ENCODE measurements around the gene GPSM3. TPM values are rescaled to one million over a fixed set of nuclear protein-coding genes. Genes with fewer than 3 reads are reported as not detected.
A peak's percentile ranks its signal among the peaks of the same experiment; 100 is the strongest.

Gene GPSM3
- total and polyA plus RNA-seq, 2 experiments from 2014 or later: 4.7 to 5.9 TPM

DNA sequence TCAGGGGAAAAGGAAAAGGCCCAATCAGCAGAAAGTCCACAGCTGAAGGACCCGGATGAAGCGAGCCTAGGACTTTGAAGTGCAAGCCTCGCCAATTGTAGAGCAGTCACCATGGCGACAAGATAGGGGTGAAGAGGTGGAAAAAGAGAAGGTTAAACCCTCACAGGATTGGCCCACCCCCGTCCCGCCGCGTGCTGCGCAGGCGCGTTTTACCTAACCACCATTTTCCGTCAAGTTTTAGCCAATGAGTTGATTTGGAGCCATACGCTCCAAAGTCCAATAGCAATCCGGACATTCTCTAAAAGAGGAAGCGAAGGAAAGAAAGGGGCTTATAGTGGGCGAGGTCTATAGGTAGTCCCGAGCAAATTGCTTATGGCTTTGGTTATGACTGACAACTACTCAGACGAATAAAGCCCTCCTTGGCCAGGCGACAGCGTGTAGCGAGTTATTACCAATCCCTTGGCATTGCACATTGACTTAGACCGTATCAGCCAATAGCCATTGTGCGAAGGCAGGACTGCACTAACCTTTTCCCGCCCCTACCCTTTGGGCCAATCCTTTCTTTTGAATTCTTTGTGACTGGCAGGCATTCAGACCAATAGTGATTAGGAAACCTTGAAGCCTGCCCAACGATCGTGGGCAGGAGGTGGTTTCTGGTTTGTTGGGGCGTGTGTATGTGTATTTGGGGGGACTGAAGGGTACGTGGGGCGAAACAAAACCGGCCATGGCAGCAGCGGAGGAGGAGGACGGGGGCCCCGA is 14.5 kb downstream of the GPSM3 start, which contains the start of gene RNF5:
TSS of gene RNF5 (plus strand) at position 618 of the 759 bp plus-strand sequence. CDS start at position 725, 107 bp downstream.
- Histone ChIP-seq H3F3A (replicated peaks; ENCODE audit: low read depth) (0 out of 2 replicates have a peak, but pooled peaks cover 7% of the 10 kb centered on the region), H3K4me3 (peak within 1 kb of the TSS; percentile 79), H4K20me1 (replicated peaks; ENCODE audit: insufficient read depth) (peaks cover 4% of the 10 kb centered on the region; the same call in 1 of the 2 replicates), H3K79me2 (replicated peaks; ENCODE audit: insufficient read depth) (peaks cover 41% of the 10 kb centered on the region), H3K9me2 (ENCODE audit: insufficient read depth) (no peaks in the 10 kb centered on the region), H3K4me1 (ENCODE audit: insufficient read depth) (peaks cover 22% of the 10 kb centered on the region), H2AFZ (no peak within 1 kb of the TSS; the same call in 1 of the 2 replicates), H3K27ac (ENCODE audit: low read depth) (peak within 1 kb of the TSS; percentile 93), H3K27me3 (ENCODE audit: insufficient read depth) (no peaks in the 10 kb centered on the region), H3K4me2 (peak within 1 kb of the TSS; percentile 85), H3K36me3 (ENCODE audit: insufficient read depth) (peaks cover 2% of the 10 kb centered on the region; the same call in 1 of the 2 replicates)
- Mint-ChIP-seq H3K36me3 (ENCODE audit: low read depth) (peaks cover 41% of the 10 kb centered on the region), H3K4me1 (peaks cover 48% of the 10 kb centered on the region), H3K9me3 (no peaks in the 10 kb centered on the region), H3K4me3 (peak within 1 kb of the TSS; percentile 79), H3K27ac (peak within 1 kb of the TSS; percentile 91), H3K27me3 (ENCODE audit: insufficient read depth, low read depth, poor library complexity) (peaks cover 23% of the 10 kb centered on the region)
- DNase-seq (ENCODE audit: low spot score) (peak; percentile 100), ATAC-seq (peak; percentile 73)
- TF ChIP-seq, protein P1, sequence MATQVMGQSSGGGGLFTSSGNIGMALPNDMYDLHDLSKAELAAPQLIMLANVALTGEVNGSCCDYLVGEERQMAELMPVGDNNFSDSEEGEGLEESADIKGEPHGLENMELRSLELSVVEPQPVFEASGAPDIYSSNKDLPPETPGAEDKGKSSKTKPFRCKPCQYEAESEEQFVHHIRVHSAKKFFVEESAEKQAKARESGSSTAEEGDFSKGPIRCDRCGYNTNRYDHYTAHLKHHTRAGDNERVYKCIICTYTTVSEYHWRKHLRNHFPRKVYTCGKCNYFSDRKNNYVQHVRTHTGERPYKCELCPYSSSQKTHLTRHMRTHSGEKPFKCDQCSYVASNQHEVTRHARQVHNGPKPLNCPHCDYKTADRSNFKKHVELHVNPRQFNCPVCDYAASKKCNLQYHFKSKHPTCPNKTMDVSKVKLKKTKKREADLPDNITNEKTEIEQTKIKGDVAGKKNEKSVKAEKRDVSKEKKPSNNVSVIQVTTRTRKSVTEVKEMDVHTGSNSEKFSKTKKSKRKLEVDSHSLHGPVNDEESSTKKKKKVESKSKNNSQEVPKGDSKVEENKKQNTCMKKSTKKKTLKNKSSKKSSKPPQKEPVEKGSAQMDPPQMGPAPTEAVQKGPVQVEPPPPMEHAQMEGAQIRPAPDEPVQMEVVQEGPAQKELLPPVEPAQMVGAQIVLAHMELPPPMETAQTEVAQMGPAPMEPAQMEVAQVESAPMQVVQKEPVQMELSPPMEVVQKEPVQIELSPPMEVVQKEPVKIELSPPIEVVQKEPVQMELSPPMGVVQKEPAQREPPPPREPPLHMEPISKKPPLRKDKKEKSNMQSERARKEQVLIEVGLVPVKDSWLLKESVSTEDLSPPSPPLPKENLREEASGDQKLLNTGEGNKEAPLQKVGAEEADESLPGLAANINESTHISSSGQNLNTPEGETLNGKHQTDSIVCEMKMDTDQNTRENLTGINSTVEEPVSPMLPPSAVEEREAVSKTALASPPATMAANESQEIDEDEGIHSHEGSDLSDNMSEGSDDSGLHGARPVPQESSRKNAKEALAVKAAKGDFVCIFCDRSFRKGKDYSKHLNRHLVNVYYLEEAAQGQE (IDR thresholded peaks at IDR 0.05; ENCODE audit: unreplicated experiment): no peak
- TF ChIP-seq EZH2phosphoT487 (IDR thresholded peaks at IDR 0.05; ENCODE audit: unreplicated experiment) (no peak), CREB1 (CRISPR knock-in tag; IDR thresholded peaks at IDR 0.05; ENCODE audit: low read depth) (peak; percentile 80)

DNA sequence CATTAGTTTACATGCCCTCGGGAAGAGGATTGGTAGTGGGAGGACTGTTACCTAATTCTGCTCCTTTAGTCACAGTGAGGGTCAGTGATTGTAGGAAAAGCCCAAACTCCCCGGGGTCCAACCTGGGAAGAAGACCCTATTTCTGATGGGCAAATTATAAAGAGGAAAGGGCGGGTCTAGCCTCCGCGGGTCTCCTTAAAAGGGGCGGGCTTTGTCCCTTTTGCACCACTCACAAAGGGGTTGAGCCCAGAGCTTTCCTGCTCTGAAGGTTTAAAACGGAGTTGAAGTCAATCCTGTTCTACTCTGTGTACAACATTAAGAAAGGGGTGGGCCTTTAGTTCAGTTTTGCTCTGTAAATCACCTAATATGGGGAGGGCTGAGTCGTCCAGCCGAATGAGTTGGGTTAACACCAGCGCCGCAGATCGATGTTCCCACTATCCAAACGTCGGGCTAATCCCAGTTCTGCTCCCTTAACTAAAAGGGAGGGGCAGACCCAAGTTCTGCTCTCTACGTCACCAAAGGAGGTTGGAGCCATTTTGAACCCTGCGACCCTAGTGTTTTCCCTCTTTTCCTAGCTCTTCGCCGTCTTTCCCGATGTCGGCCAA is 15.2 kb downstream of the GPSM3 start:
- H2AFZ ChIP-seq: no peak overlapping the region
- H3K27ac ChIP-seq (ENCODE audit: low read depth): peak overlapping the region; percentile 93
- no peaks in the 10 kb centered on the region for H3K9me2 ChIP-seq (ENCODE audit: insufficient read depth)
- ATAC-seq (peak; percentile 24), DNase-seq (ENCODE audit: low spot score) (peak; percentile 85)
- Mint-ChIP-seq H3K4me3 (peak overlapping the region; percentile 79), H3K9me3 (no peaks in the 10 kb centered on the region), H3K36me3 (ENCODE audit: low read depth) (peaks cover 35% of the 10 kb centered on the region), H3K27me3 (ENCODE audit: insufficient read depth, low read depth, poor library complexity) (peaks cover 19% of the 10 kb centered on the region), H3K4me1 (peaks cover 51% of the 10 kb centered on the region), H3K27ac (peak overlapping the region; percentile 91)
- 0 out of 2 replicates have a peak, but pooled peaks cover 7% of the 10 kb centered on the region for H3F3A ChIP-seq (replicated peaks; ENCODE audit: low read depth)
- peaks cover 22% of the 10 kb centered on the region for H3K4me1 ChIP-seq (ENCODE audit: insufficient read depth)
- H3K4me3 ChIP-seq: peak overlapping the region; percentile 79
- peaks cover 10% of the 10 kb centered on the region; the same call in 1 of the 2 replicates for H4K20me1 ChIP-seq (replicated peaks; ENCODE audit: insufficient read depth)
- peaks cover 2% of the 10 kb centered on the region; the same call in 1 of the 2 replicates for H3K36me3 ChIP-seq (ENCODE audit: insufficient read depth)
- no peaks in the 10 kb centered on the region for H3K27me3 ChIP-seq (ENCODE audit: insufficient read depth)
- H3K4me2 ChIP-seq: peak overlapping the region; percentile 84
- peaks cover 48% of the 10 kb centered on the region for H3K79me2 ChIP-seq (replicated peaks; ENCODE audit: insufficient read depth)
- TF ChIP-seq POLR2AphosphoS5 (IDR thresholded peaks at IDR 0.05; ENCODE audit: low read depth) (peak; percentile 58), NANOG (IDR thresholded peaks at IDR 0.05; ENCODE audit: borderline replicate concordance) (no peak), EZH2phosphoT487 (IDR thresholded peaks at IDR 0.05; ENCODE audit: unreplicated experiment) (no peak)
- TF ChIP-seq, protein P2, sequence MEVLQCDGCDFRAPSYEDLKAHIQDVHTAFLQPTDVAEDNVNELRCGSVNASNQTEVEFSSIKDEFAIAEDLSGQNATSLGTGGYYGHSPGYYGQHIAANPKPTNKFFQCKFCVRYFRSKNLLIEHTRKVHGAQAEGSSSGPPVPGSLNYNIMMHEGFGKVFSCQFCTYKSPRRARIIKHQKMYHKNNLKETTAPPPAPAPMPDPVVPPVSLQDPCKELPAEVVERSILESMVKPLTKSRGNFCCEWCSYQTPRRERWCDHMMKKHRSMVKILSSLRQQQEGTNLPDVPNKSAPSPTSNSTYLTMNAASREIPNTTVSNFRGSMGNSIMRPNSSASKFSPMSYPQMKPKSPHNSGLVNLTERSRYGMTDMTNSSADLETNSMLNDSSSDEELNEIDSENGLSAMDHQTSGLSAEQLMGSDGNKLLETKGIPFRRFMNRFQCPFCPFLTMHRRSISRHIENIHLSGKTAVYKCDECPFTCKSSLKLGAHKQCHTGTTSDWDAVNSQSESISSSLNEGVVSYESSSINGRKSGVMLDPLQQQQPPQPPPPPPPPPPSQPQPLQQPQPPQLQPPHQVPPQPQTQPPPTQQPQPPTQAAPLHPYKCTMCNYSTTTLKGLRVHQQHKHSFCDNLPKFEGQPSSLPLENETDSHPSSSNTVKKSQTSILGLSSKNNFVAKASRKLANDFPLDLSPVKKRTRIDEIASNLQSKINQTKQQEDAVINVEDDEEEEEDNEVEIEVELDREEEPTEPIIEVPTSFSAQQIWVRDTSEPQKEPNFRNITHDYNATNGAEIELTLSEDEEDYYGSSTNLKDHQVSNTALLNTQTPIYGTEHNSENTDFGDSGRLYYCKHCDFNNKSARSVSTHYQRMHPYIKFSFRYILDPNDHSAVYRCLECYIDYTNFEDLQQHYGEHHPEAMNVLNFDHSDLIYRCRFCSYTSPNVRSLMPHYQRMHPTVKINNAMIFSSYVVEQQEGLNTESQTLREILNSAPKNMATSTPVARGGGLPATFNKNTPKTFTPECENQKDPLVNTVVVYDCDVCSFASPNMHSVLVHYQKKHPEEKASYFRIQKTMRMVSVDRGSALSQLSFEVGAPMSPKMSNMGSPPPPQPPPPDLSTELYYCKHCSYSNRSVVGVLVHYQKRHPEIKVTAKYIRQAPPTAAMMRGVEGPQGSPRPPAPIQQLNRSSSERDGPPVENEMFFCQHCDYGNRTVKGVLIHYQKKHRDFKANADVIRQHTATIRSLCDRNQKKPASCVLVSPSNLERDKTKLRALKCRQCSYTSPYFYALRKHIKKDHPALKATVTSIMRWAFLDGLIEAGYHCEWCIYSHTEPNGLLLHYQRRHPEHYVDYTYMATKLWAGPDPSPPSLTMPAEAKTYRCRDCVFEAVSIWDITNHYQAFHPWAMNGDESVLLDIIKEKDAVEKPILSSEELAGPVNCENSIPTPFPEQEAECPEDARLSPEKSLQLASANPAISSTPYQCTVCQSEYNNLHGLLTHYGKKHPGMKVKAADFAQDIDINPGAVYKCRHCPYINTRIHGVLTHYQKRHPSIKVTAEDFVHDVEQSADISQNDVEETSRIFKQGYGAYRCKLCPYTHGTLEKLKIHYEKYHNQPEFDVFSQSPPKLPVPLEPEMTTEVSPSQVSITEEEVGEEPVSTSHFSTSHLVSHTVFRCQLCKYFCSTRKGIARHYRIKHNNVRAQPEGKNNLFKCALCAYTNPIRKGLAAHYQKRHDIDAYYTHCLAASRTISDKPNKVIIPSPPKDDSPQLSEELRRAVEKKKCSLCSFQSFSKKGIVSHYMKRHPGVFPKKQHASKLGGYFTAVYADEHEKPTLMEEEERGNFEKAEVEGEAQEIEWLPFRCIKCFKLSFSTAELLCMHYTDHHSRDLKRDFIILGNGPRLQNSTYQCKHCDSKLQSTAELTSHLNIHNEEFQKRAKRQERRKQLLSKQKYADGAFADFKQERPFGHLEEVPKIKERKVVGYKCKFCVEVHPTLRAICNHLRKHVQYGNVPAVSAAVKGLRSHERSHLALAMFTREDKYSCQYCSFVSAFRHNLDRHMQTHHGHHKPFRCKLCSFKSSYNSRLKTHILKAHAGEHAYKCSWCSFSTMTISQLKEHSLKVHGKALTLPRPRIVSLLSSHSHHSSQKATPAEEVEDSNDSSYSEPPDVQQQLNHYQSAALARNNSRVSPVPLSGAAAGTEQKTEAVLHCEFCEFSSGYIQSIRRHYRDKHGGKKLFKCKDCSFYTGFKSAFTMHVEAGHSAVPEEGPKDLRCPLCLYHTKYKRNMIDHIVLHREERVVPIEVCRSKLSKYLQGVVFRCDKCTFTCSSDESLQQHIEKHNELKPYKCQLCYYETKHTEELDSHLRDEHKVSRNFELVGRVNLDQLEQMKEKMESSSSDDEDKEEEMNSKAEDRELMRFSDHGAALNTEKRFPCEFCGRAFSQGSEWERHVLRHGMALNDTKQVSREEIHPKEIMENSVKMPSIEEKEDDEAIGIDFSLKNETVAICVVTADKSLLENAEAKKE (CRISPR knock-in tag; IDR thresholded peaks at IDR 0.05): no peak
- TF ChIP-seq, protein P3, sequence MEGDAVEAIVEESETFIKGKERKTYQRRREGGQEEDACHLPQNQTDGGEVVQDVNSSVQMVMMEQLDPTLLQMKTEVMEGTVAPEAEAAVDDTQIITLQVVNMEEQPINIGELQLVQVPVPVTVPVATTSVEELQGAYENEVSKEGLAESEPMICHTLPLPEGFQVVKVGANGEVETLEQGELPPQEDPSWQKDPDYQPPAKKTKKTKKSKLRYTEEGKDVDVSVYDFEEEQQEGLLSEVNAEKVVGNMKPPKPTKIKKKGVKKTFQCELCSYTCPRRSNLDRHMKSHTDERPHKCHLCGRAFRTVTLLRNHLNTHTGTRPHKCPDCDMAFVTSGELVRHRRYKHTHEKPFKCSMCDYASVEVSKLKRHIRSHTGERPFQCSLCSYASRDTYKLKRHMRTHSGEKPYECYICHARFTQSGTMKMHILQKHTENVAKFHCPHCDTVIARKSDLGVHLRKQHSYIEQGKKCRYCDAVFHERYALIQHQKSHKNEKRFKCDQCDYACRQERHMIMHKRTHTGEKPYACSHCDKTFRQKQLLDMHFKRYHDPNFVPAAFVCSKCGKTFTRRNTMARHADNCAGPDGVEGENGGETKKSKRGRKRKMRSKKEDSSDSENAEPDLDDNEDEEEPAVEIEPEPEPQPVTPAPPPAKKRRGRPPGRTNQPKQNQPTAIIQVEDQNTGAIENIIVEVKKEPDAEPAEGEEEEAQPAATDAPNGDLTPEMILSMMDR (conservative IDR thresholded peaks at IDR 0.05; ENCODE audit: low read depth in 2 of 2): no peak
